Diencephalon (tissue), 1 donor: ENCODE results near the gene B4GALNT1. TPM values are rescaled to one million over a fixed set of nuclear protein-coding genes. Genes with fewer than 3 reads are reported as not detected.

Experiments used
- total RNA-seq: library from RNA; depleted of rRNA; stranded (reverse); fragments of >200 nt; gene quantifications from one replicate; pipeline ENCODE4 v1.2.3, GENCODE V29; 2014

Gene B4GALNT1
- total RNA-seq: 47.5 TPM

DNA sequence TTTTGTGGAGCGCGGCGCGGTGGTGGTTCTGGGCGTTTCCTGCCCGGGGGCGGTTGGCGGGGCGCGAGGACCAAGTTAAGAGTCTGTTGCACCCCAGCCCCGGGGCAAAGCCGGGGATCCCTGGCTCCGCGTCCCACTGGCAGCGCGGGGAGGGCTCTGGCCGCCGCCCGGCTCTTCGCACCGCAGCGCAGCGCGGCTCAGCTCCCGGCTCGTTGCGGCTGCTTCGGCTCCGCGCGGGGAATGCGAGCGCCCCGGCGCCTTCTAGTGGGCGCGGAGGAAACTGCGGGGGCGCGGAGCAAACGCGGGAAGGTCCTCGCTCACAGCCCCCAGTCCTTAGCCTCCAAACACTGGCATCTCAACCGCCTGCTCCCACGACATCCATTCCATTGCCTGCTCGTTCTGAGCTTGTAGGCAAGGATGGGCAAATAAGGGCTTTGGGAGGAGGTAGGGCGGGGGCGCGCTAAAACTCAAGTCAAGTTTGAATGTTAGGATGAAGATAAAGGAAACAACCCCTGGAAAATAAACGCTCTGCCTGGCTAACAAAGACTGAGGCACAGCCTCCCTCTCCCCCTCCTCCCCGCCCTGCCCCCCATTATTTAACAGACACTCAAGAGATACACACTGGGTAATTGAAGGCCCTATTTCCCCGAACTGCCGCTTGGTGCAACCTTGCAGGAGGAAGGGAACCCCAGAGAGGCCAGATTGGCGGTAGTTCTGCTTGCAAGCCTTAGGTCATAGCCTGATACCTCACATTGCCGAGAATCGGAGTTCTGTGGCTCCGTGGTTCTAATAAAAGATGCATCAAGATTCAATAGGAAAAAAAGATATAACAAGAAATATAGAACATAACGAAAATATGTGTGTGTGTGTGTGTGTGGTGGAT, at the start of gene B4GALNT1:
B4GALNT1 (minus strand) TSS at position 244 of the 883 bp plus-strand sequence. CDS start 1,069 bp downstream, outside the sequence.

DNA sequence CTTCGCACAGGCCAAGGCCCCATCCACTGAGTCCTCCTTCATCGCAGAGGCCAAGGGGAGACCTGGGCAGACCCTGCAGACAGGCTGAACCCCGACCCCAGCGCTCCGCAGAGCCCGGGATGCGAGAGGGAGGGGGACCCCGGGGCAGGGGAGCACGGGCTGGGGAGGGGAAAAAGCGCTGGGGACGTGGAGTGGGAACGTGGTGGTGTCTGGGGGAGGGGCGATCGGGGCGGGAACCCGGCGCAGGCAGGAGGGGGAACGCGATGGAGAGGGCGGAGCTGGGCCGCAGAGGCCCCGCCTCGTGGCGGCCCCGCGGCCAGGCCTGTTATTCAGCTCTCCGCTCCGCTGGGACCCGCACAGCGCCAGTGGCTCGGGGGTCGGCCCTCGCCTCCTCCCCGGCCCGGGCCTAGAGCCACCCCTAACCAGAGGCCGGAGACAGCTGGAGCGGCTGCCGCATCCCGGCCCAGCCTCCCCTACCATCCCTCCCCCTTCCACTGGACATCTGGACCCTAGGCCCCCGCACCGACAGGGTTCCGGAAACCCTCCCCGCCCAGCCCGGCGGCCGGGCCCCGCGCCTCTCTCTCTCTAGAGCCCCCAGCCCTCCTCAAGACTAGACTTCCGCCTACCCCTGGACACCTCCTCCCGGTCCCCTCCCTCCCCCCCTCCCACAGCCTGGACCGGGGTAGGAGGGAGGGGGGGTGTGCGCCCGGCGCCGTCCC, 21.7 kb downstream of the B4GALNT1 start, which contains the start of gene ARHGEF25:
ARHGEF25 (plus strand) TSS at position 328 of the 719 bp plus-strand sequence. CDS start 460 bp downstream, outside the sequence.

DNA sequence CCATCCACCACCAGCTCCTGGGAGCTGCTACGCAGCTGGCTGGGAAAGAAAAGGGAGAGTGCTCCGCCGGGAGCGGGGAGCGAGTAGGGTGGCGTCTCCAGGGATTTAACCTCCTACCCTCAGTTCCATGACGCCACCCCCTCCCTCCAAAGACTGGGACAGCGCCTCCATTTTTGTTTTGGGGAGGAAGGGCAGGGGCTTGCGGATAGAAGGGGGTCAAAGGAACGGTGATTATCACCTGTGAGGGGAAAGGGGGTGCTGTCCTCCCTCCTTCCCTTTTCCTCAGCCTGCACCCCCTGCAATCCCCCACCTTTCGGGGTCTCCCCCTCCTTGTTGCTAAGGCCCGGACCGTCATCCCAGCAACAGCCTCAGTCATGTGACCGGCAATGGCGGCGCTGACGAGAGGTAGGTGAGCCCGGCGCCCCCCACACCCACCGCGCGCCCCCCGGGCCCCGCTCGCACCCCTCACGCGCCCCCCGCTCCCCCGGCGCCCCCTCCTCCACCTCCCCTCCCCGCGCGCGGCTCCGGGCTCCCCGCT, 28.5 kb downstream of the B4GALNT1 start, which contains the start of gene DTX3:
DTX3 (plus strand) TSS at position 371 of the 538 bp plus-strand sequence. CDS start 1,694 bp downstream, outside the sequence.

GRCh38 chr12:57590864-57591781, 41.9 kb downstream of the B4GALNT1 start, which contains the start of gene PIP4K2C:
PIP4K2C (plus strand) TSS chr12:57591192; CDS start chr12:57591290, 98 bp downstream.

Other genes with a start within 250 kb of the B4GALNT1 start
- 38.5 TPM for gene R3HDM2, start 202.2 kb downstream of the B4GALNT1 start, total RNA-seq
- not detected for gene INHBC, start 198.4 kb downstream of the B4GALNT1 start, total RNA-seq
- gene INHBE, start 177.9 kb downstream of the B4GALNT1 start, total RNA-seq: not detected
- gene GLI1, start 173.4 kb downstream of the B4GALNT1 start, total RNA-seq: 1.6 TPM
- gene ARHGAP9, start 153.3 kb downstream of the B4GALNT1 start, total RNA-seq: 2.1 TPM
- 112 TPM for gene MARS1, start 145.1 kb downstream of the B4GALNT1 start, total RNA-seq
- 8.5 TPM for gene DDIT3, start 112.7 kb downstream of the B4GALNT1 start, total RNA-seq
- gene MBD6, start 110.4 kb downstream of the B4GALNT1 start, total RNA-seq: 4.2 TPM
- gene DCTN2, start 86.0 kb downstream of the B4GALNT1 start, total RNA-seq: 127 TPM
- 114 TPM for gene KIF5A, start 83.2 kb downstream of the B4GALNT1 start, total RNA-seq
- gene PIP4K2C, start 42.0 kb downstream of the B4GALNT1 start, total RNA-seq: 19.6 TPM
- gene DTX3, start 28.4 kb downstream of the B4GALNT1 start, total RNA-seq: 58.1 TPM
- gene ARHGEF25, start 21.8 kb downstream of the B4GALNT1 start, total RNA-seq: 22.4 TPM
- 131 TPM for gene OS9, start 60.9 kb upstream of the B4GALNT1 start, total RNA-seq
- 55.6 TPM for gene AGAP2, start 105.5 kb upstream of the B4GALNT1 start, total RNA-seq
- 52.6 TPM for gene TSPAN31, start 111.8 kb upstream of the B4GALNT1 start, total RNA-seq
- 60.4 TPM for gene CDK4, start 119.1 kb upstream of the B4GALNT1 start, total RNA-seq
- gene MARCHF9, start 121.9 kb upstream of the B4GALNT1 start, total RNA-seq: 21.7 TPM
- gene CYP27B1, start 133.9 kb upstream of the B4GALNT1 start, total RNA-seq: not detected
- gene METTL1, start 138.9 kb upstream of the B4GALNT1 start, total RNA-seq: 4.2 TPM
- gene EEF1AKMT3, start 139.4 kb upstream of the B4GALNT1 start, total RNA-seq: 2.8 TPM
- 28.6 TPM for gene TSFM, start 149.6 kb upstream of the B4GALNT1 start, total RNA-seq
- 1.8 TPM for gene AVIL, start 185.5 kb upstream of the B4GALNT1 start, total RNA-seq
- 31.8 TPM for gene CTDSP2, start 213.5 kb upstream of the B4GALNT1 start, total RNA-seq